Stimulated activated CD8-positive, alpha-beta memory T cell treated with anti-CD3 and anti-CD28 coated beads, Interleukin-12 subunit alpha, Interleukin-12 subunit beta, amount 100 ng/mL, for 1 hour (primary cell): ENCODE results near the gene GMDS.

Experiments
- DNase-seq: peaks from one replicate; pipeline ENCODE4 v3.0.0-alpha.2; 2020; ENCODE audit warnings: low read depth

GMDS gene

DNA sequence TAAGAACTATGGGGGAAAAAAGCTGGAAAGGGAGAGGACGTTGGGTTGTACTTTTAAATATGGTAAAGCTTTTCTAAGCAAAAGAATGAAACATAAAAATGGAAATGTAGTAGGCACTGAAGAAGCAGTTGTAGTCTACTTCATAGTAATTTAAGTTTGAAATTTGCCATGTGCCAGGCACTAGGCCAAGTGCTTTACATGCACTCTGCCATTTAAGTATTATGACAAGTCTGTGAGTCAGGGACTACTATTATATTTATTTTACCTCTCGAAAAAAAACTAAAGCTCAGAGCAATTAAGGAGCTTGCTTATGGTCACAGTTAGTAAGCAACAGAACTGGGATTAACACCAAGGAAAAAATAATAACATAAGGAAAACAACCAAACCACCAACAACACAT lies 257.8 kb downstream of the GMDS start:
- DNase-seq: no peak

- no peak for DNase-seq
Observed at GRCh38 chr6:1986454-1987243, 258.8 kb downstream of the GMDS start.

GRCh38 chr6:1984346-1984994 lies 260.9 kb downstream of the GMDS start:
- no peak for DNase-seq

- no peak for DNase-seq
Observed at GRCh38 chr6:1983850-1984249, 261.6 kb downstream of the GMDS start.

- no peak for DNase-seq
Observed at GRCh38 chr6:1972962-1973361, 272.4 kb downstream of the GMDS start.

DNA sequence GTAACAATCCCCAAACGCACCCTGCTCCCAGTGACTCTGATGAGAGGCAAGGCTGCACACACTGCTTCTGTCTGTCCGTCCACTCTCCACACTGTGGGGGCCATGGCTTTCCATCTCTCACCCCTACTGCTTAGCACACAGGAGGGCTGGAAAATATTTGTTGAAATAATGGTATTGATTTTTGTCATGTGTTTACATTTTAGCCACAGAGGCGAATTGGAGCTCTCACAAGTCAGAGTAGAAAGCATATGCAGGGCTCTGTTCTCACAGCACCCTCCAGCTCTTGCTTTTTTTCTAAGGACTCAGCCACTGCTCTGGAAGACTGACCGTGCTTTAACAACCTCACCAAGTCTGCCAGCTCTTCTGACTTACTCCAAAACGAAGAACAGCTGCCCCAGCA lies 273.8 kb downstream of the GMDS start:
- DNase-seq: no peak

DNA sequence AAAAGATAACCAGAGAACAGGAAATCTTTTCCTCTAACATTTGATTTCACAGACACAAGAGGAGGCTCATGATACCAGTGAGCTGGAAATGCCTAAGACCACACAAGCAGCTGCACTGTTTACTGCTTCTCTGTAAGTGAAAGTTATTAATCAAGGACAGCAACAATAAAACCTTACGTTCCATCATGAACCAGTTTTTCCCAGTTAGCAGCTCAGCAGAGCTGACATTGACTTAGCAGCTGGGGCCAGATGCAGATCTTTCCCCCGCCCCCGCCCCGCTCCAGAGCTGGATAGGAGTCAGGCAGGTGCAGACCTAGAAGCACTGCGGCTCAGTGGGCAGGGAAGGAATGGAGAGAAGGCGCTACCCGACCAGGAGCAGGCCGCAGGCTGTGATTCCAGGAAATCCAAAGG lies 275.2 kb downstream of the GMDS start:
- DNase-seq: no peak

DNA sequence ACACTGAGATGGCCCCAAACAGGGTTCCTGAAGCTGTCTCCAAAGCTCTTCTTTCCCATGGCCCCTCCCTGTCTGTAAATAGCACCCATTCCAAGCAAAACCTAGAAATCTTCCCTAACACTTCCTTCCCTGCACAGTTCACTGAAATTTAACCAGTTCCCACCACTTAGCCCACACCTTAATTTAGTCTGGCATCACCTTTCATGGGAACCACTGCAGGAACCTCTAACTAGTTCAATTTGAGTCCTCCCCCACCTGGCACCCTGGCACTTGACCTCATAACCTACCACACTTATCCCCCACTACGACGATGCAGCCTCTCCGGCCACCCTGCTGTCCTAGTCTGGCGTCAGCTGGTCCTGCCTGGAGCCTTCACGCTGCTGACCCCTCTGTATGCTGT lies 278.7 kb downstream of the GMDS start:
- DNase-seq: no peak

- no peak for DNase-seq
Observed at GRCh38 chr6:1965596-1966224, 279.7 kb downstream of the GMDS start.

GRCh38 chr6:1963596-1963995 lies 281.8 kb downstream of the GMDS start:
- no peak for DNase-seq

- no peak for DNase-seq
Observed at GRCh38 chr6:1962201-1962600, 283.2 kb downstream of the GMDS start.

DNA sequence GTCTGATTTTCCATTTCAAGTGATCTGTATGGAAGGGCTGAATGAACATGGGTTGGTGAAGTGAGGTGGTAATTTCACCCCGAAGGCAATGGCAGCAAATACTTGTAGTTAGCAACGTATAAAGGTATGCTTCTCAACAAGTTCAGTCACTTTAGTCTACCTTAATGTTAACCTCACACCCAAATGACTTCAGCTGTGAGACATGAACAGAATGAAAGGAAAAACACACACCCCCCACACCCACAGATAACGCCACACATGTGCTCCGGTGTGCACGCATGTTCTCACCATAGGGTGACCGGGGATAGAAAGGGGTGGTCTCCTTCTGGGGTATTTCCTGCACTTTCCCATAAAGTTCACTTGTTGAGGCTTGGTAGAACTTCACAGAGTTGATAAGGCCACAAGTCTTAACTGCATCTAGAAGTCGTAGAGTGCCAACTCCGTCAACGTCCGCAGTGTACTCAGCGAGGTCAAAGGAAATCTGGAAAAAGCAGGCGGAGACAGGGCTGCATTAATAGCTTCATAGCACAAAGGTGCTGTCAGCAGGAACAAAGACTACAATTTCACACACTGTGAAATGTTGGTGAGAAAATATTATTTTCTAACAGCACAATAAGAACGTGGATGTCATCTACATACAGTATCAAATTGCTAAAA lies 284.8 kb downstream of the GMDS start:
- no peak for DNase-seq

DNA sequence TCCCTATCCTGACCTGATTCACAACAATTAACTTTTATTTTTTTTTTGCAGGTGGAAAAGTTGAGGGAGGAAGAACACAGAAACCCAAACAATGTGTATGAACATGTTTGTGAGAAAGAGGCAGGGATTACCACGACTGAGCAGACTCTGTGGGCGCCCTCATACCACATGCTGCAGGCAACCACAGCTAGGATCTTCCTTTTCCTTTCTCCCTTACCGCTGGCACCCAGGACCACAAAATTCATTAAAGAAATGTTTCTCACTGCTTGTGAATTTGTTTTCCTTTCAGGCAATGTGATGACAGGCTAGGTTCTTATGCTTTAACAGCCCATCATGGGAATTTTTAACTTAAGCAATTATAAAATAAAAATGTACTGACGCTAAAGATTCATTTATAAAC lies 287.1 kb downstream of the GMDS start:
- no peak for DNase-seq

GRCh38 chr6:1957746-1958145 lies 287.7 kb downstream of the GMDS start:
- DNase-seq: no peak

DNA sequence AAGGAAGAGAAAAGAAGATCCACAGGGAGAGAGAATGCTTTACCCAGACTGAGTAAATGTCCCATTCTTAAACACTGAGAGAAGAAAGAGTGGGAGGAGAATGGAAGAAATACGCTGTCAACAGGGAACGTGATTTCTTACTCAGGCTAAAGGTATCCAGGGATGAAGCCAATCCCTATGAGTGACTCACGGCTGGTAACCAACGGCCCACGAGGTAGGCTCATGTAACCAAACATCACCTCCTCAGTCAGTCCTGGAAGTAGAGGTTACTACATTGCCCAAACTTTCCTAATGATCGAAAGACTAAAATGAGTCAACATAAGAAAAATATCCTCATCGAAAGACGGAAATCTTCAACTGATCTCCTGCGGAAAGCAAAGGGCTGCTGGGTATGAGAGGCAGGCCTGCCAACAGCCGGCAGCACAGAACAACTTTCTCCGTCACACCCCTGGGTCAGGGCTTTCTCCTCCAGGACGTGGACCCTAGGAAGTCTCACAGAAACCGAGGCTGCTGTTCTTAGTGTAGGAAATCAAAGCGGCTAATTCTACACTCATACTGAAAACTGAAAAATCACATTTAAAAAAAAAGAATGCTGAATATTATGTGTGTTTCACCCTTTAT lies 292.6 kb downstream of the GMDS start:
- DNase-seq: no peak

DNA sequence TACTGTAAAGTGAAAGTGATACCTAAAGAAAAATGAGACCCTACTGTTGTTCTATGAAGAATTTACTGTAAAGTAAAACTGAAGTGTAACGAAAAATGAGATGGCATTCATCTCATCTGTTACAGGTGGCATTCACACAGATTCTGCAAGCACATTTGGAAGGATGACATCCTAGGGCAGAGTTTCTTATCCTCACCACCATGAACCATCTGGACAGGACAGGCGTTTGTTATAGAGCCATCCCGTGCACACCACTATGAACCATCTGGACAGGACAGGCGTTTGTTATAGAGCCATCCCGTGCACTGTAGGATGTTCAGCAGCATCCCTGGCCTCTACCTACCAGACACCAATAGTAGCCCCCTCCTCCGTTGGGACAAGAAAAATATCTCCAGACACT lies 294.8 kb downstream of the GMDS start:
- no peak for DNase-seq

DNA sequence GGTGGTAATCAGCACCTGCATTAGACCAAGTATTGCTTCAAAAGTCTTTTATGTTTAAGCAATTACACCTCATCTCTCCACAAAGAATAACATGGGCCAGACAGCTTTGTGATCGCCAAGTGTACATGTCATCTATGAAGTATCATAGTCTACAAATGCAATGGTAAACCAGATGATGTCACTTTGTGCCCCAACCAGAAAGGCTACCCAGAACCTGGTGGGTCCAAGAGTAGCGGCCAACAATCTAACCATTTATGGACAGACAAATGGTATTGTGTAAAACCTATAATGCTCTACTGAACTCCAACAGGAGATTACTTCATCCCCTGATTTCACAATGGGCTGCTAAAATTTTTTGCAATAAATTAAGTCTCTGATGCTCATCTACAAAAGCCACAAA lies 295.9 kb downstream of the GMDS start:
- DNase-seq: no peak

DNA sequence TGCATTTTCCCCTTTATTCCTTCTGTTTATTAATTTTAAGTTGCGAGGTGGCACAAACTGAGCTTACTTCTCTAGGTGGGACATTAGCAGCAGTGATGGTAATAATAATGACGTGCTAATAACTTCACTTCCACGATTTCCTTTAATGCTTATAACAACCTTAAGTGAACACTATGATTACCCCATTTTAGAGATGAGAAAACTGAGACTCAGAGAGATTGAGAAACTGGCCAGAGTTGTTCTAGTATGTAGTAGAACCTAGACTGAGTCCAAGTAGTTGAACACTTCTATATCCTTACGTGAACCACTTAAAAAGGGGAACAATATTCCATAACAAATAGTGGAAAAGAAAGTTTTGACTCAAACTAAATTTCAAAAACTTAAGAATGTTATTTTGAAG lies 297.5 kb downstream of the GMDS start:
- no peak for DNase-seq

DNA sequence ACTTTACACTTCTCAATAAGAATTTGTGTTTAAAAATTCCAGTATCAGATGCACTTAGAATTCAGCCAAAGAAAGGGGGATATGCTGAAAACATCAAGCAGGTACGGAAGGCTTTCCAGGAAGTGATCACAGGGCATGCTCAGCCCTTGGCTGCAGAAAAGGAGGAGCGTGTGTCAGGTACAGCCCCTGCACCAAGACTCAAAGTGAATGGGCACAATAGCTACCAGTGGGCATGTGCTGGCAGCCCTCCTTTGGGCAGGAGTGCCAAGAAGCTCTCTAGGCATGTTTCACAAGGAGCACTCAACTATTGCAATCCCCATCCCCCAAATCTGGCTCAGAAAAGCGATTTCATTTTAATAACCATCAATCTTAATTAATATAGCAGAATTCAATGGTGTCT lies 298.8 kb downstream of the GMDS start:
- DNase-seq: no peak

DNA sequence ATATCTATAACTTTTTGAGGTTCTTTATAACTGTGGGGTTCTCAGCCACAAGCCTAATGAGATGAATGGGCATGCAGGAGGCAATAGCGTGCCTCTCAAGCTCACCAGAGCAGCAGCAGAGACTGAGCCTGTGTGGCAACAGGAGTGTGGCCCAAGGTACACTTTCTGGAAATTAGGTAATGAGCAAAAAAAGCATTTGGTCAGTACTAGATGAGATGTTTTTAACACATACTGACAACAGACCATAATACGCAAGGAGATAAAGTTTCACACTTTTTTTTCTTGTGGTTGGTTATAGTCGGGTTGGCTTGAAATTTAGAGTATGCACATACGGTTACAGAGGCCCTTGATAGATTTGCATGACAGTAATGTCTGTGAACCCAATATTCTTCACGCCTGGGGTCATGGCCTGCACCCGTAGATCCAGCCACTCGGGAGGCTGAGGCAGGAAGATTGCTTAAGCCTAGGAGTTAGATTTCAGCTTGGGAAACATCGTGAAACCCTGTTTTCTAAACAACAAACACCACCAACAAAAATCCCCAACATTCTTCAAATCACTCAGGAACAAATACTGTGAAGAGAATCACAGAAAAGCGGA lies 300.1 kb downstream of the GMDS start:
- DNase-seq: no peak

DNA sequence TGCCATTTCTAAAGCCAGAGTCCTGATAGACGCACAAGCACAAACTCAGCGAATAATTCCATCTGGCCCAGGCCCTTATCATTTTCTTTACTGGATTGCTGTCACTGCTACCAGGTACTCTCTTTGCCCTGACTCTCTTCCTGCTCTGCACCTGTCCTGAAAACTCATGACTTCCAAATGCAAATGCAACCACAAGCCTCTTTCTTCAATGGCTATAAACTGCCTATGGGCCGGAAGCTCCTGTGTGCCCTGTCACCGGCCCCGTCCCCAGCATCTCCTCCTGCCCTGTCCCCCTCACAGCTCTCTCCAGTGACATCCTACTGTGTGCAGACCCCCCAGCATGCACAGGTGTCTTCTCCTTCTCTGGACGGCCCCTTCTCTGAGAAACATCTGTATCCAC lies 302.6 kb downstream of the GMDS start:
- no peak for DNase-seq

DNA sequence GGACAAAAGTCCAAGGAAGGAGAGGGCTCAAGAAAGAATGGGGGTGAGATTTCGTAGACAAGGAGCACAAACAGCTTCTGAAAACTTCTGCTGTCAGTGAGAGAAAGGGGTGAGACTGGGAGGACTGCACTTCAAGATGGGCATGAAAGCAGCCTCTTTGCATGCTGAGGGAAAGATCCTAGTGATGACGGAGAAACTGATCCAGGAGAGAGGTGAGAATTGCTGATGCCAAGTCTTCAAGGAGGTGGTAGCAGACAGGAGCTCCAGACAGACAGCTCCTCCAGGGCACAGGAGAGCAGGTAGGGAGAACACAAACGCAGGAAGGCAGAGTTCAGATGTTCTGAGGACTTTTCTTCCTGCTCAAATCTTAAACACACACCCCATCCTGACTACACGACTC lies 303.9 kb downstream of the GMDS start:
- no peak for DNase-seq
